ENCODE results near the gene LSM10. TPM values are rescaled to one million over a fixed set of nuclear protein-coding genes. Genes with fewer than 3 reads are reported as not detected.

LSM10 gene
- total and polyA plus RNA-seq, 2 of the 4 experiments (the other 2 are of a cell fraction): 11.7 to 78.9 TPM

DNA sequence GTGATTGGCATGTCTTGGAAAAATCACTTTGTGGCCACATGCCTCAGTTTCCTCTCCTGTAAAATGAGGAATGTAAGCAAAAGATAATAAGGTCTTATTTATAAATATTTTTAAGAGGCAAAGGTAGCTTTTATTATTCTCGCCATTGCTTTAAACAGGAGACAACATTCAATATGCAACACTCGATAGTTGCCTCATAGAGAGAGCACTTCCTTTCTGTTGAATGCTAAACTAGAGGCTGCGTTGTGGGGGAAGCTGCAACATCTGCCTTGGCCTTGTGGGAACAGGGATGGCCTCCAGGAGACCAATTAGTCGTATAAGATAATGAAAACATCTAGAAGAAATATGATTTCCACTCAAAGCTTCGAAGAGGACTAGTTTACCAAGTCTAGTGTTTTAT is 49.0 kb upstream of the LSM10 start:
- Histone ChIP-seq H3K36me3 (ENCODE audit: control insufficient read depth, insufficient read depth, low read length) (no peaks in the 10 kb centered on the region), H2AK9ac (replicated peaks; ENCODE audit: low read depth, low read length, poor library complexity) (no peak overlapping the region), H2BK120ac (ENCODE audit: low read depth, low read length) (no peak overlapping the region; the same call in 1 of the 2 replicates), H3K4me2 (ENCODE audit: low read depth, low read length) (no peak overlapping the region), H3K9me3 (ENCODE audit: control insufficient read depth, insufficient read depth, low read length) (no peaks in the 10 kb centered on the region), H4K8ac (ENCODE audit: low read depth in 2 of 2, low read length in 2 of 2) (no peak overlapping the region), H3K27ac (ENCODE audit: insufficient read depth, low read length) (no peak overlapping the region), H3K27me3 (ENCODE audit: control insufficient read depth, insufficient read depth, low read length) (no peaks in the 10 kb centered on the region), H3K14ac (replicated peaks; ENCODE audit: low read depth, low read length) (no peak overlapping the region), H4K91ac (ENCODE audit: insufficient read depth, low read depth, low read length) (no peak overlapping the region), H3K9ac (ENCODE audit: low read depth, low read length) (no peak overlapping the region), H3K4ac (ENCODE audit: low read depth, low read length) (no peak overlapping the region), H2BK15ac (ENCODE audit: low read depth, low read length) (no peak overlapping the region), H2BK5ac (ENCODE audit: low read depth, low read length, poor library complexity, severe bottlenecking) (no peak overlapping the region), H4K5ac (ENCODE audit: low read depth, low read length) (no peak overlapping the region), H2AFZ (replicated peaks; ENCODE audit: low read length, poor library complexity) (no peak overlapping the region), H3K23ac (ENCODE audit: low read depth, low read length) (no peak overlapping the region), H2BK20ac (ENCODE audit: low read depth, low read length) (no peak overlapping the region), H4K20me1 (ENCODE audit: insufficient read depth, low read length) (no peaks in the 10 kb centered on the region), H2AK5ac (ENCODE audit: low read depth, low read length) (no peak overlapping the region), H3K79me1 (ENCODE audit: low read depth in 1 of 2, low read length in 2 of 2) (peaks cover 0 to 11% of the 10 kb centered on the region in 2 experiments; a peak in 2 of 4 replicates), H3K4me3 (ENCODE audit: insufficient read depth, low read depth, low read length) (no peak overlapping the region), H3K18ac (ENCODE audit: low read depth, low read length) (no peak overlapping the region), H3K4me1 (ENCODE audit: control insufficient read depth, insufficient read depth, low read length) (peaks cover 2% of the 10 kb centered on the region; the same call in 1 of the 2 replicates), H3K9me1 (ENCODE audit: insufficient read depth, low read length) (no peaks in the 10 kb centered on the region), H3K56ac (ENCODE audit: extremely low read depth, insufficient read depth, low read length) (no peak overlapping the region)
- in situ Hi-C loops (cut with MboI; ENCODE audit: low sequenced_read_pairs) (no loop called here), intact Hi-C loops (cut with micrococcal nuclease) (no loop called here), dilution Hi-C loops (cut with HindIII; ENCODE audit: low sequenced_read_pairs, unreplicated experiment) (no loop called here)
- TF ChIP-seq, protein P1, sequence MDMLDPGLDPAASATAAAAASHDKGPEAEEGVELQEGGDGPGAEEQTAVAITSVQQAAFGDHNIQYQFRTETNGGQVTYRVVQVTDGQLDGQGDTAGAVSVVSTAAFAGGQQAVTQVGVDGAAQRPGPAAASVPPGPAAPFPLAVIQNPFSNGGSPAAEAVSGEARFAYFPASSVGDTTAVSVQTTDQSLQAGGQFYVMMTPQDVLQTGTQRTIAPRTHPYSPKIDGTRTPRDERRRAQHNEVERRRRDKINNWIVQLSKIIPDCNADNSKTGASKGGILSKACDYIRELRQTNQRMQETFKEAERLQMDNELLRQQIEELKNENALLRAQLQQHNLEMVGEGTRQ (IDR thresholded peaks at IDR 0.05; ENCODE audit: low read depth, low read length): no peak
- ChIA-PET POLR2A (ENCODE audit: unreplicated experiment) (no interaction called here), CTCF (no interaction called here)
- no peak for DNase-seq
- no peak for ATAC-seq (ENCODE audit: low read depth)
- no TSS peak for BruUV-seq (replicated peaks)
- 43% methylated on average over 1 of the region's 5 CpGs; no CpG with 5 or more reads in 1 of the 2 experiments for WGBS, 2 experiments (ENCODE audit: extremely low coverage in 2 of 2, insufficient read length in 1 of 2)
